Activated CD4-positive, alpha-beta T cell treated with anti-CD3 and anti-CD28 coated beads for 4 hours (primary cell): ENCODE measurements around the gene HPS1.

ENCODE experiments used
- DNase-seq, 2 donors: peaks; one replicate each; pipeline ENCODE4 v3.0.0-alpha.2; 2020

Gene HPS1

GRCh38 chr10:98431016-98431415 is 15.7 kb downstream of the HPS1 start:
- DNase-seq = no peak

- no peak for DNase-seq
Measured at GRCh38 chr10:98430427-98430826, 16.3 kb downstream of the HPS1 start.

- no peak for DNase-seq
Measured at GRCh38 chr10:98429320-98430072, 17.2 kb downstream of the HPS1 start.

- no peak for DNase-seq
Measured at GRCh38 chr10:98427011-98427515, 19.7 kb downstream of the HPS1 start.

- peak; percentile 32 to 37 for DNase-seq
Measured at GRCh38 chr10:98425511-98426352, 21.0 kb downstream of the HPS1 start.

GRCh38 chr10:98424295-98425254 is 22.2 kb downstream of the HPS1 start:
- no peak for DNase-seq

GRCh38 chr10:98423691-98424120 is 23.0 kb downstream of the HPS1 start:
- DNase-seq = no peak

- no peak for DNase-seq
Measured at GRCh38 chr10:98422182-98422581, 24.6 kb downstream of the HPS1 start.

- DNase-seq = no peak
Measured at GRCh38 chr10:98420786-98421185, 25.9 kb downstream of the HPS1 start.

GRCh38 chr10:98419469-98420261 is 27.1 kb downstream of the HPS1 start:
- DNase-seq = no peak

GRCh38 chr10:98418665-98419468 is 27.9 kb downstream of the HPS1 start:
- no peak for DNase-seq

GRCh38 chr10:98417973-98418664 is 28.6 kb downstream of the HPS1 start:
- no peak for DNase-seq

GRCh38 chr10:98417481-98417959 is 29.2 kb downstream of the HPS1 start:
- DNase-seq = no peak

GRCh38 chr10:98416606-98417388 is 29.9 kb downstream of the HPS1 start:
- DNase-seq = no peak

- DNase-seq = no peak
Measured at GRCh38 chr10:98415731-98416119, 31.0 kb downstream of the HPS1 start.

- DNase-seq = peak in 1 of 2 donors; percentile 26
Measured at GRCh38 chr10:98414932-98415730, 31.6 kb downstream of the HPS1 start, which contains the start of gene PYROXD2. TSS of gene PYROXD2 (minus strand) at chr10:98415182. CDS start at chr10:98415135, 47 bp downstream.

- no peak for DNase-seq
Measured at GRCh38 chr10:98414578-98414931, 32.2 kb downstream of the HPS1 start.

GRCh38 chr10:98411768-98412167 is 35.0 kb downstream of the HPS1 start:
- DNase-seq = no peak
